ENCODE results near the gene NLRP14.

Gene NLRP14

GRCh38 chr11:7019500-7020182 is 638 bp upstream of the NLRP14 start:
- peak overlapping the region; percentile 72 for H2AFZ ChIP-seq (ENCODE audit: low read depth, low read length)
- no peaks in the 10 kb centered on the region for H3K9me3 ChIP-seq (ENCODE audit: low read length)
- no peaks in the 10 kb centered on the region for H3K27me3 ChIP-seq (ENCODE audit: insufficient read depth, low read length)
- H3K4me3 ChIP-seq (ENCODE audit: low read length) = peak overlapping the region; percentile 58
- no peaks in the 10 kb centered on the region for H3K36me3 ChIP-seq (ENCODE audit: insufficient read depth, low read length)
- peaks cover 15% of the 10 kb centered on the region for H3K4me1 ChIP-seq (ENCODE audit: insufficient read depth, low read length)

- H2AFZ ChIP-seq (ENCODE audit: low read depth, low read length) = no peak overlapping the region
- H3K9me3 ChIP-seq (ENCODE audit: low read length) = no peaks in the 10 kb centered on the region
- H3K36me3 ChIP-seq (ENCODE audit: insufficient read depth, low read length) = no peaks in the 10 kb centered on the region
- peak overlapping the region; percentile 58 for H3K4me3 ChIP-seq (ENCODE audit: low read length)
- H3K27me3 ChIP-seq (ENCODE audit: insufficient read depth, low read length) = no peaks in the 10 kb centered on the region
- peaks cover 15% of the 10 kb centered on the region for H3K4me1 ChIP-seq (ENCODE audit: insufficient read depth, low read length)
Observed at GRCh38 chr11:7021318-7021717, 1.0 kb downstream of the NLRP14 start.

- H3K4me1 ChIP-seq (ENCODE audit: insufficient read depth, low read length) = no peaks in the 10 kb centered on the region
- H3K4me3 ChIP-seq (ENCODE audit: low read length) = no peak overlapping the region
- no peaks in the 10 kb centered on the region for H3K36me3 ChIP-seq (ENCODE audit: insufficient read depth, low read length)
- no peak overlapping the region for H2AFZ ChIP-seq (ENCODE audit: low read depth, low read length)
- H3K27me3 ChIP-seq (ENCODE audit: insufficient read depth, low read length) = no peaks in the 10 kb centered on the region
- H3K9me3 ChIP-seq (ENCODE audit: low read length) = no peaks in the 10 kb centered on the region
Observed at GRCh38 chr11:7028141-7028540, 7.9 kb downstream of the NLRP14 start.

GRCh38 chr11:7030836-7031235 is 10.6 kb downstream of the NLRP14 start:
- H3K9me3 ChIP-seq (ENCODE audit: low read length) = no peaks in the 10 kb centered on the region
- no peaks in the 10 kb centered on the region for H3K27me3 ChIP-seq (ENCODE audit: insufficient read depth, low read length)

GRCh38 chr11:7031471-7031871 is 11.2 kb downstream of the NLRP14 start:
- H3K9me3 ChIP-seq (ENCODE audit: low read length) = no peaks in the 10 kb centered on the region
- no peak overlapping the region for H3K4me3 ChIP-seq (ENCODE audit: low read length)
- H2AFZ ChIP-seq (ENCODE audit: low read depth, low read length) = no peak overlapping the region
- H3K36me3 ChIP-seq (ENCODE audit: insufficient read depth, low read length) = no peaks in the 10 kb centered on the region
- H3K27me3 ChIP-seq (ENCODE audit: insufficient read depth, low read length) = no peaks in the 10 kb centered on the region
- no peaks in the 10 kb centered on the region for H3K4me1 ChIP-seq (ENCODE audit: insufficient read depth, low read length)

More at GRCh38 chr11:7030836-7031235, 10.6 kb downstream of the NLRP14 start:
- H3K4me3 ChIP-seq (ENCODE audit: low read length) = no peak overlapping the region
- H2AFZ ChIP-seq (ENCODE audit: low read depth, low read length) = no peak overlapping the region
- H3K36me3 ChIP-seq (ENCODE audit: insufficient read depth, low read length) = no peaks in the 10 kb centered on the region
- no peaks in the 10 kb centered on the region for H3K4me1 ChIP-seq (ENCODE audit: insufficient read depth, low read length)

GRCh38 chr11:7032692-7033091 is 12.4 kb downstream of the NLRP14 start:
- no peak overlapping the region for H3K4me3 ChIP-seq (ENCODE audit: low read length)
- no peak overlapping the region for H2AFZ ChIP-seq (ENCODE audit: low read depth, low read length)
- no peaks in the 10 kb centered on the region for H3K36me3 ChIP-seq (ENCODE audit: insufficient read depth, low read length)
- no peaks in the 10 kb centered on the region for H3K4me1 ChIP-seq (ENCODE audit: insufficient read depth, low read length)
- H3K27me3 ChIP-seq (ENCODE audit: insufficient read depth, low read length) = no peaks in the 10 kb centered on the region
- no peaks in the 10 kb centered on the region for H3K9me3 ChIP-seq (ENCODE audit: low read length)

- Histone ChIP-seq H3K4me1 (ENCODE audit: insufficient read depth, low read length) (no peaks in the 10 kb centered on the region), H3K36me3 (ENCODE audit: insufficient read depth, low read length) (no peaks in the 10 kb centered on the region), H3K4me3 (ENCODE audit: low read length) (no peak overlapping the region), H2AFZ (ENCODE audit: low read depth, low read length) (no peak overlapping the region), H3K27me3 (ENCODE audit: insufficient read depth, low read length) (no peaks in the 10 kb centered on the region), H3K9me3 (ENCODE audit: low read length) (no peaks in the 10 kb centered on the region)
Observed at GRCh38 chr11:7034019-7034418, 13.7 kb downstream of the NLRP14 start.

GRCh38 chr11:7046474-7047175 is 26.3 kb downstream of the NLRP14 start:
- Histone ChIP-seq H3K36me3 (ENCODE audit: insufficient read depth, low read length) (no peaks in the 10 kb centered on the region), H2AFZ (ENCODE audit: low read depth, low read length) (no peak overlapping the region), H3K4me3 (ENCODE audit: low read length) (no peak overlapping the region), H3K27me3 (ENCODE audit: insufficient read depth, low read length) (no peaks in the 10 kb centered on the region), H3K4me1 (ENCODE audit: insufficient read depth, low read length) (no peaks in the 10 kb centered on the region), H3K9me3 (ENCODE audit: low read length) (no peaks in the 10 kb centered on the region)

- H3K4me1 ChIP-seq (ENCODE audit: insufficient read depth, low read length) = no peaks in the 10 kb centered on the region
- H3K4me3 ChIP-seq (ENCODE audit: low read length) = no peak overlapping the region
- H3K36me3 ChIP-seq (ENCODE audit: insufficient read depth, low read length) = no peaks in the 10 kb centered on the region
- H3K27me3 ChIP-seq (ENCODE audit: insufficient read depth, low read length) = no peaks in the 10 kb centered on the region
- no peak overlapping the region for H2AFZ ChIP-seq (ENCODE audit: low read depth, low read length)
- no peaks in the 10 kb centered on the region for H3K9me3 ChIP-seq (ENCODE audit: low read length)
Observed at GRCh38 chr11:7050191-7050590, 29.9 kb downstream of the NLRP14 start.

- Histone ChIP-seq H3K4me1 (ENCODE audit: insufficient read depth, low read length) (peaks cover 7% of the 10 kb centered on the region), H2AFZ (ENCODE audit: low read depth, low read length) (no peak overlapping the region), H3K36me3 (ENCODE audit: insufficient read depth, low read length) (no peaks in the 10 kb centered on the region), H3K27me3 (ENCODE audit: insufficient read depth, low read length) (no peaks in the 10 kb centered on the region), H3K9me3 (ENCODE audit: low read length) (no peaks in the 10 kb centered on the region), H3K4me3 (ENCODE audit: low read length) (no peak overlapping the region)
Observed at GRCh38 chr11:7056828-7057513, 36.7 kb downstream of the NLRP14 start.

- Histone ChIP-seq H3K36me3 (ENCODE audit: insufficient read depth, low read length) (no peaks in the 10 kb centered on the region), H3K27me3 (ENCODE audit: insufficient read depth, low read length) (no peaks in the 10 kb centered on the region), H2AFZ (ENCODE audit: low read depth, low read length) (no peak overlapping the region), H3K4me3 (ENCODE audit: low read length) (no peak overlapping the region), H3K9me3 (ENCODE audit: low read length) (no peaks in the 10 kb centered on the region), H3K4me1 (ENCODE audit: insufficient read depth, low read length) (peaks cover 7% of the 10 kb centered on the region)
Observed at GRCh38 chr11:7057641-7058040, 37.4 kb downstream of the NLRP14 start.

GRCh38 chr11:7060868-7061267 is 40.6 kb downstream of the NLRP14 start:
- Histone ChIP-seq H3K4me3 (ENCODE audit: low read length) (no peak overlapping the region), H3K4me1 (ENCODE audit: insufficient read depth, low read length) (peaks cover 13% of the 10 kb centered on the region), H2AFZ (ENCODE audit: low read depth, low read length) (no peak overlapping the region), H3K9me3 (ENCODE audit: low read length) (no peaks in the 10 kb centered on the region), H3K36me3 (ENCODE audit: insufficient read depth, low read length) (no peaks in the 10 kb centered on the region), H3K27me3 (ENCODE audit: insufficient read depth, low read length) (no peaks in the 10 kb centered on the region)

GRCh38 chr11:7062534-7062933 is 42.3 kb downstream of the NLRP14 start:
- H3K4me1 ChIP-seq (ENCODE audit: insufficient read depth, low read length) = peaks cover 13% of the 10 kb centered on the region
- no peaks in the 10 kb centered on the region for H3K9me3 ChIP-seq (ENCODE audit: low read length)
- H3K4me3 ChIP-seq (ENCODE audit: low read length) = no peak overlapping the region
- H3K36me3 ChIP-seq (ENCODE audit: insufficient read depth, low read length) = no peaks in the 10 kb centered on the region
- H2AFZ ChIP-seq (ENCODE audit: low read depth, low read length) = no peak overlapping the region
- no peaks in the 10 kb centered on the region for H3K27me3 ChIP-seq (ENCODE audit: insufficient read depth, low read length)
